Glutamatergic neuron (in vitro differentiated cells): Measurements from ENCODE around the gene NHEJ1. TPM values are rescaled to one million over a fixed set of nuclear protein-coding genes. Genes with fewer than 3 reads are reported as not detected.
A peak's percentile ranks its signal among the peaks of the same experiment; 100 is the strongest.

Source experiments
- DNase-seq: peaks from one replicate; pipeline ENCODE4 v3.0.0; 2022
- H3K27ac Mint-ChIP-seq: one replicate; pipeline ENCODE4 v1.8.0; 2020; ENCODE audit warnings: mild to moderate bottlenecking, mixed read lengths, inconsistent platforms; ENCODE audit not compliant: unreplicated experiment
- H3K27me3 Mint-ChIP-seq: one replicate; pipeline ENCODE4 v1.8.0; 2020; ENCODE audit warnings: mild to moderate bottlenecking, moderate library complexity, mixed read lengths, inconsistent platforms; ENCODE audit not compliant: unreplicated experiment
- H3K36me3 Mint-ChIP-seq: one replicate; pipeline ENCODE4 v1.8.0; 2020; ENCODE audit warnings: mild to moderate bottlenecking, mixed read lengths, inconsistent platforms; ENCODE audit not compliant: unreplicated experiment
- H3K4me1 Mint-ChIP-seq: one replicate; pipeline ENCODE4 v1.8.0; 2020; ENCODE audit warnings: mild to moderate bottlenecking, low read depth, mixed read lengths, inconsistent platforms; ENCODE audit not compliant: unreplicated experiment
- H3K4me3 Mint-ChIP-seq: one replicate; pipeline ENCODE4 v1.8.0; 2020; ENCODE audit warnings: mild to moderate bottlenecking, mixed read lengths, inconsistent platforms; ENCODE audit not compliant: unreplicated experiment
- H3K9me3 Mint-ChIP-seq: one replicate; pipeline ENCODE4 v1.8.0; 2020; ENCODE audit warnings: mild to moderate bottlenecking, moderate library complexity, mixed read lengths, inconsistent platforms; ENCODE audit not compliant: unreplicated experiment
- CTCF ChIP-seq: fragments of 200-600 bp; sonication (generic); IDR thresholded peaks from one replicate; pipeline ENCODE4 v1.5.0; 2021; ENCODE audit not compliant: partially characterized antibody, unreplicated experiment
- total RNA-seq: library from RNA; stranded (reverse); fragmentation: NEBNext Ultra II Directional; extraction: Animal tissue kit (Norgen Biotek cat#: 25700); gene quantifications from one replicate; pipeline ENCODE4 v1.2.1, GENCODE V29; 2021; ENCODE audit not compliant: unreplicated experiment

Gene NHEJ1
- total RNA-seq, 1 donor from 2014 or later: 24.8 TPM

- H3K36me3 Mint-ChIP-seq: no peaks in the 10 kb centered on the region
- H3K27ac Mint-ChIP-seq: no peak overlapping the region
- peaks cover 34% of the 10 kb centered on the region for H3K9me3 Mint-ChIP-seq
Observed at GRCh38 chr2:219179601-219180465, 19.2 kb upstream of the NHEJ1 start.

GRCh38 chr2:219178377-219179175 lies 18.0 kb upstream of the NHEJ1 start:
- H3K36me3 Mint-ChIP-seq: no peaks in the 10 kb centered on the region
- peaks cover 25% of the 10 kb centered on the region for H3K27me3 Mint-ChIP-seq

More at GRCh38 chr2:219179601-219180465, 19.2 kb upstream of the NHEJ1 start:
- Mint-ChIP-seq H3K27me3 (peaks cover 26% of the 10 kb centered on the region), H3K4me1 (peaks cover 28% of the 10 kb centered on the region), H3K4me3 (peak overlapping the region; percentile 99)
- no peak for DNase-seq
- TF ChIP-seq CTCF: no peak

GRCh38 chr2:219177552-219178376 lies 17.1 kb upstream of the NHEJ1 start, which contains the start of gene RETREG2:
TSS of gene RETREG2 (plus strand) at chr2:219178275. CDS start at chr2:219178353, 78 bp downstream.
- peaks cover 20% of the 10 kb centered on the region for H3K27me3 Mint-ChIP-seq
- peaks cover 24% of the 10 kb centered on the region for H3K9me3 Mint-ChIP-seq
- H3K4me1 Mint-ChIP-seq: peaks cover 17% of the 10 kb centered on the region
- no peaks in the 10 kb centered on the region for H3K36me3 Mint-ChIP-seq
- H3K4me3 Mint-ChIP-seq: peak within 1 kb of the TSS; percentile 99
- DNase-seq: peak; percentile 85
- peak; percentile 41 for TF ChIP-seq CTCF
- H3K27ac Mint-ChIP-seq: peak within 1 kb of the TSS; percentile 98

More at GRCh38 chr2:219178377-219179175, 18.0 kb upstream of the NHEJ1 start:
- DNase-seq: peak; percentile 73
- Mint-ChIP-seq H3K9me3 (peaks cover 26% of the 10 kb centered on the region), H3K4me3 (peak overlapping the region; percentile 99), H3K27ac (peak overlapping the region; percentile 92), H3K4me1 (peaks cover 25% of the 10 kb centered on the region)
- peak; percentile 28 for TF ChIP-seq CTCF

GRCh38 chr2:219176818-219177551 lies 16.4 kb upstream of the NHEJ1 start, which contains the start of gene CNPPD1:
TSS of gene CNPPD1 (minus strand) at chr2:219176925. CDS start at chr2:219176828, 97 bp downstream.
- Mint-ChIP-seq H3K4me1 (peaks cover 16% of the 10 kb centered on the region), H3K27ac (peak within 1 kb of the TSS; percentile 98), H3K4me3 (peak within 1 kb of the TSS; percentile 96), H3K27me3 (peaks cover 22% of the 10 kb centered on the region), H3K9me3 (peaks cover 24% of the 10 kb centered on the region), H3K36me3 (no peaks in the 10 kb centered on the region)
- peak; percentile 88 for DNase-seq
- peak; percentile 10 for TF ChIP-seq CTCF
